H9 (cell line): Measurements from ENCODE around the gene NTPCR. TPM values are rescaled to one million over a fixed set of nuclear protein-coding genes. Genes with fewer than 3 reads are reported as not detected.

Source experiments
- DNase-seq: peaks from one replicate; pipeline ENCODE4 v3.0.0-alpha.2; 2017
- H2AFZ ChIP-seq: one replicate; pipeline ENCODE4 v1.6.1; 2013; ENCODE audit warnings: mild to moderate bottlenecking, low read length, control low read depth, moderate library complexity
- H2AK5ac ChIP-seq: 2 replicates; pipeline ENCODE4 v1.6.1; 2013; ENCODE audit warnings: low read length, control low read depth, mixed read lengths; ENCODE audit not compliant: insufficient read length
- H2BK120ac ChIP-seq: one replicate; pipeline ENCODE4 v1.6.1; 2013; ENCODE audit warnings: low read depth, mild to moderate bottlenecking, low read length, control low read depth, inconsistent platforms; ENCODE audit not compliant: poor library complexity, severe bottlenecking
- H2BK12ac ChIP-seq: 2 replicates; pipeline ENCODE4 v1.6.1; 2013; ENCODE audit warnings: low read length, control low read depth, mixed read lengths, low read depth; ENCODE audit not compliant: insufficient read length
- H2BK15ac ChIP-seq: 2 replicates; pipeline ENCODE4 v1.6.1; 2013; ENCODE audit warnings: low read depth, low read length, control low read depth
- H2BK20ac ChIP-seq: one replicate; pipeline ENCODE4 v1.6.1; 2013; ENCODE audit warnings: low read depth, mild to moderate bottlenecking, low read length, control low read depth, inconsistent platforms; ENCODE audit not compliant: poor library complexity, severe bottlenecking
- H2BK5ac ChIP-seq: 2 replicates; pipeline ENCODE4 v1.6.1; 2013; ENCODE audit warnings: low read length, control low read depth, mixed read lengths; ENCODE audit not compliant: insufficient read length
- H3K14ac ChIP-seq: 2 replicates; pipeline ENCODE4 v1.6.1; 2013; ENCODE audit warnings: low read length, control low read depth; ENCODE audit not compliant: insufficient read depth
- H3K18ac ChIP-seq: 2 replicates; pipeline ENCODE4 v1.6.1; 2013; ENCODE audit warnings: low read depth, mild to moderate bottlenecking, mixed read lengths, low read length, control low read depth; ENCODE audit not compliant: insufficient read length
- H3K23ac ChIP-seq: 2 replicates; pipeline ENCODE4 v1.6.1; 2013; ENCODE audit warnings: low read length, control low read depth, mixed read lengths, low read depth; ENCODE audit not compliant: insufficient read length
- H3K23me2 ChIP-seq: 2 replicates; pipeline ENCODE4 v1.6.1; 2013; ENCODE audit warnings: low read depth, mild to moderate bottlenecking, mixed read lengths, low read length, control low read depth; ENCODE audit not compliant: insufficient read length, poor library complexity, severe bottlenecking
- H3K27ac ChIP-seq: 2 replicates; pipeline ENCODE4 v1.5.1; 2013; ENCODE audit warnings: low read length, control low read depth, mixed read lengths, low read depth; ENCODE audit not compliant: insufficient read length
- H3K27me3 ChIP-seq: 2 replicates; pipeline ENCODE4 v1.6.1; 2013; ENCODE audit warnings: low read length, control low read depth, inconsistent platforms; ENCODE audit not compliant: insufficient read depth
- H3K4ac ChIP-seq: 2 replicates; pipeline ENCODE4 v1.6.1; 2013; ENCODE audit warnings: low read depth, mild to moderate bottlenecking, control low read depth, inconsistent platforms, low read length, moderate library complexity
- H3K4me1 ChIP-seq: 2 replicates; pipeline ENCODE4 v1.6.1; 2013; ENCODE audit warnings: low read length, control low read depth, inconsistent platforms; ENCODE audit not compliant: insufficient read depth
- H3K4me2 ChIP-seq: 2 replicates; pipeline ENCODE4 v1.6.1; 2013; ENCODE audit warnings: low read length, control low read depth, mixed read lengths; ENCODE audit not compliant: insufficient read length, insufficient read depth
- H3K56ac ChIP-seq: 2 replicates; pipeline ENCODE4 v1.6.1; 2013; ENCODE audit warnings: low read depth, mild to moderate bottlenecking, mixed read lengths, low read length, control low read depth; ENCODE audit not compliant: insufficient read length
- H3K79me1 ChIP-seq: 2 replicates; pipeline ENCODE4 v1.6.1; 2013; ENCODE audit warnings: low read depth, mild to moderate bottlenecking, moderate library complexity, low read length, control low read depth, inconsistent platforms; ENCODE audit not compliant: insufficient read depth, poor library complexity, severe bottlenecking
- H3K79me2 ChIP-seq: 2 replicates; pipeline ENCODE4 v1.6.1; 2013; ENCODE audit warnings: low read length, control low read depth, inconsistent platforms; ENCODE audit not compliant: insufficient read depth
- H3K9ac ChIP-seq: 2 replicates; pipeline ENCODE4 v1.6.1; 2013; ENCODE audit warnings: low read length, control low read depth, mixed read lengths; ENCODE audit not compliant: insufficient read length; ENCODE audit errors: extremely low read depth
- H3K9me3 ChIP-seq: one replicate; pipeline ENCODE4 v1.6.1; 2013; ENCODE audit warnings: low read depth, low read length, inconsistent platforms; ENCODE audit not compliant: control insufficient read depth
- H3T11ph ChIP-seq: one replicate; pipeline ENCODE4 v1.6.1; 2013; ENCODE audit warnings: mild to moderate bottlenecking, low read length, control low read depth, inconsistent platforms
- H4K20me1 ChIP-seq: one replicate; pipeline ENCODE4 v1.6.1; 2013; ENCODE audit not compliant: control insufficient read depth, insufficient read length, insufficient read depth
- H4K5ac ChIP-seq: 2 replicates; pipeline ENCODE4 v1.6.1; 2013; ENCODE audit warnings: low read depth, mild to moderate bottlenecking, mixed read lengths, low read length, control low read depth; ENCODE audit not compliant: insufficient read length
- H4K8ac ChIP-seq: replicated peaks from 2 replicates; pipeline ENCODE4 v1.6.1; 2013; ENCODE audit warnings: low read length, control low read depth, mixed read lengths, low read depth; ENCODE audit not compliant: insufficient read length
- H4K91ac ChIP-seq: 2 replicates; pipeline ENCODE4 v1.6.1; 2013; ENCODE audit warnings: low read depth, mild to moderate bottlenecking, moderate library complexity, mixed read lengths, low read length, control low read depth; ENCODE audit not compliant: insufficient read length
- H3K27ac Mint-ChIP-seq, 3 experiments: 2 replicates in 2 of 3; 3 replicates in 1 of 3; pipeline ENCODE4 v1.8.0; 2020 to 2021; ENCODE audit warnings: mixed read lengths in 3 of 3, mild to moderate bottlenecking in 1 of 3, moderate library complexity in 1 of 3
- H3K27me3 Mint-ChIP-seq: 2 replicates; pipeline ENCODE4 v1.8.0; 2021; ENCODE audit warnings: low read depth, mild to moderate bottlenecking, moderate library complexity, mixed read lengths
- H3K36me3 Mint-ChIP-seq, 3 experiments: 2 replicates in 2 of 3; 3 replicates in 1 of 3; pipeline ENCODE4 v1.8.0; 2020 to 2021; ENCODE audit warnings: low read depth in 3 of 3, mixed read lengths in 3 of 3; ENCODE audit not compliant: insufficient read depth in 1 of 3
- H3K4me1 Mint-ChIP-seq, 2 experiments: 2 replicates each; pipeline ENCODE4 v1.8.0; 2020; ENCODE audit warnings: mixed read lengths in 2 of 2
- H3K4me3 Mint-ChIP-seq, 2 experiments: 2 replicates in 1 of 2; 3 replicates in 1 of 2; pipeline ENCODE4 v1.8.0; 2020 to 2021; ENCODE audit warnings: mild to moderate bottlenecking in 2 of 2, mixed read lengths in 2 of 2, moderate library complexity in 1 of 2
- H3K9me3 Mint-ChIP-seq, 2 experiments: 2 replicates in 1 of 2; 3 replicates in 1 of 2; pipeline ENCODE4 v1.8.0; 2020; ENCODE audit warnings: mild to moderate bottlenecking in 2 of 2, mixed read lengths in 2 of 2, moderate library complexity in 1 of 2
- WGBS: extraction: QIAGEN DNeasy Blood & Tissue Kit; methylation state at CpG from one replicate; pipeline ENCODE4 v1.1.7; 2013; ENCODE audit warnings: missing lambda C conversion rate, low lambda C conversion rate, mixed read lengths; ENCODE audit not compliant: insufficient read length; ENCODE audit errors: extremely low coverage; 5-methylcytosine and 5-hydroxymethylcytosine counted together
- total RNA-seq: library from RNA; stranded (reverse); gene quantifications from 2 replicates; pipeline ENCODE4 v1.2.1, GENCODE V29; 2021
- TF ChIP-seq, protein P1 (sequence below): fragments of 200-600 bp; sonication (generic); conservative IDR thresholded peaks from 3 replicates; pipeline ENCODE4 v1.8.0; 2021; ENCODE audit warnings: antibody characterized with exemption, mild to moderate bottlenecking

Gene NTPCR
- total RNA-seq, 1 experiment from 2014 or later, result 87.4 TPM

DNA sequence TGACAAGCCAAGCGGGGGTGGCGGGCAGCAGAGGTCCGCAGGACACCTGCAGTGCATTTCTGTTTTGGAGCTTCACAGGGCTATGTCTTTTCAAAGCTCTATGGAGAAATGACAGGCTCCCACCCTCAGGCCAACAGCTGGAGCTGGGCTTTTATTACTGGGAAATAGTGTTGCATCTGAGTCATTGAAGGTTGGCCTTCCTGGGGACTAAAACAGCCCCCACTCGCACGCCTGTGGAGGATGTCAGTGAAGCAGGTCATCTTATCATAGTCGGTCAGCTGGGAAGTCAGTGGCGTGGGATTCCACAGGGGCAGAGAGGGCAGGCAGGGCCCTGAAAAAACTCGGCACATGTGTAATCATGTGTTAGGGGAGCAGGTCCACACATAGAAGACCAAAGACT is 55.3 kb downstream of the NTPCR start:
- Histone ChIP-seq H3K14ac (no peak overlapping the region), H3K27me3 (no peaks in the 10 kb centered on the region), H3K4ac (no peak overlapping the region), H2BK20ac (no peak overlapping the region), H2AFZ (no peak overlapping the region), H2BK15ac (no peak overlapping the region), H3K4me2 (no peak overlapping the region), H2BK12ac (no peak overlapping the region), H2AK5ac (no peak overlapping the region), H3K9me3 (no peaks in the 10 kb centered on the region), H4K91ac (no peak overlapping the region), H3K23me2 (no peaks in the 10 kb centered on the region), H3K9ac (no peak overlapping the region), H3K23ac (no peak overlapping the region), H4K5ac (no peak overlapping the region), H2BK5ac (no peak overlapping the region), H3K79me1 (no peaks in the 10 kb centered on the region), H3K18ac (no peak overlapping the region), H3K27ac (no peak overlapping the region), H3K4me1 (no peaks in the 10 kb centered on the region), H4K20me1 (no peaks in the 10 kb centered on the region), H3T11ph (no peak overlapping the region), H4K8ac (no peak overlapping the region), H2BK120ac (no peak overlapping the region), H3K79me2 (no peaks in the 10 kb centered on the region), H3K56ac (no peak overlapping the region)
- peak overlapping the region in 1 of 3 experiments; percentile 31; a peak in 2 of 7 replicates for H3K27ac Mint-ChIP-seq
- TF ChIP-seq, protein P1, sequence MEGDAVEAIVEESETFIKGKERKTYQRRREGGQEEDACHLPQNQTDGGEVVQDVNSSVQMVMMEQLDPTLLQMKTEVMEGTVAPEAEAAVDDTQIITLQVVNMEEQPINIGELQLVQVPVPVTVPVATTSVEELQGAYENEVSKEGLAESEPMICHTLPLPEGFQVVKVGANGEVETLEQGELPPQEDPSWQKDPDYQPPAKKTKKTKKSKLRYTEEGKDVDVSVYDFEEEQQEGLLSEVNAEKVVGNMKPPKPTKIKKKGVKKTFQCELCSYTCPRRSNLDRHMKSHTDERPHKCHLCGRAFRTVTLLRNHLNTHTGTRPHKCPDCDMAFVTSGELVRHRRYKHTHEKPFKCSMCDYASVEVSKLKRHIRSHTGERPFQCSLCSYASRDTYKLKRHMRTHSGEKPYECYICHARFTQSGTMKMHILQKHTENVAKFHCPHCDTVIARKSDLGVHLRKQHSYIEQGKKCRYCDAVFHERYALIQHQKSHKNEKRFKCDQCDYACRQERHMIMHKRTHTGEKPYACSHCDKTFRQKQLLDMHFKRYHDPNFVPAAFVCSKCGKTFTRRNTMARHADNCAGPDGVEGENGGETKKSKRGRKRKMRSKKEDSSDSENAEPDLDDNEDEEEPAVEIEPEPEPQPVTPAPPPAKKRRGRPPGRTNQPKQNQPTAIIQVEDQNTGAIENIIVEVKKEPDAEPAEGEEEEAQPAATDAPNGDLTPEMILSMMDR, result no peak
- H3K4me1 Mint-ChIP-seq, result no peaks in the 10 kb centered on the region
- H3K27me3 Mint-ChIP-seq, result no peaks in the 10 kb centered on the region
- DNase-seq, result no peak
- no peak overlapping the region for H3K4me3 Mint-ChIP-seq
- H3K9me3 Mint-ChIP-seq, result peaks cover 3 to 5% of the 10 kb centered on the region in 2 experiments; a peak in 3 of 5 replicates
- WGBS, result no CpG with 5 or more reads among the region's 8 CpGs
- peaks cover 8 to 24% (median 22%) of the 10 kb centered on the region in 3 experiments for H3K36me3 Mint-ChIP-seq
